ENCODE measurements around the gene ARHGAP27.
A peak's percentile ranks its signal among the peaks of the same experiment; 100 is the strongest.
"Not testable (repeated sequence)": the region's sequence is repeated elsewhere in the genome, so short reads cannot be mapped to it uniquely, and the experiment has no call there.

Gene ARHGAP27

GRCh38 chr17:45446872-45447625 lies 14.4 kb upstream of the ARHGAP27 start:
- DNase-seq (ENCODE audit: low spot score): not testable (repeated sequence)

GRCh38 chr17:45445901-45446743 lies 13.5 kb upstream of the ARHGAP27 start:
- not testable (repeated sequence) for DNase-seq (ENCODE audit: low spot score)

DNA sequence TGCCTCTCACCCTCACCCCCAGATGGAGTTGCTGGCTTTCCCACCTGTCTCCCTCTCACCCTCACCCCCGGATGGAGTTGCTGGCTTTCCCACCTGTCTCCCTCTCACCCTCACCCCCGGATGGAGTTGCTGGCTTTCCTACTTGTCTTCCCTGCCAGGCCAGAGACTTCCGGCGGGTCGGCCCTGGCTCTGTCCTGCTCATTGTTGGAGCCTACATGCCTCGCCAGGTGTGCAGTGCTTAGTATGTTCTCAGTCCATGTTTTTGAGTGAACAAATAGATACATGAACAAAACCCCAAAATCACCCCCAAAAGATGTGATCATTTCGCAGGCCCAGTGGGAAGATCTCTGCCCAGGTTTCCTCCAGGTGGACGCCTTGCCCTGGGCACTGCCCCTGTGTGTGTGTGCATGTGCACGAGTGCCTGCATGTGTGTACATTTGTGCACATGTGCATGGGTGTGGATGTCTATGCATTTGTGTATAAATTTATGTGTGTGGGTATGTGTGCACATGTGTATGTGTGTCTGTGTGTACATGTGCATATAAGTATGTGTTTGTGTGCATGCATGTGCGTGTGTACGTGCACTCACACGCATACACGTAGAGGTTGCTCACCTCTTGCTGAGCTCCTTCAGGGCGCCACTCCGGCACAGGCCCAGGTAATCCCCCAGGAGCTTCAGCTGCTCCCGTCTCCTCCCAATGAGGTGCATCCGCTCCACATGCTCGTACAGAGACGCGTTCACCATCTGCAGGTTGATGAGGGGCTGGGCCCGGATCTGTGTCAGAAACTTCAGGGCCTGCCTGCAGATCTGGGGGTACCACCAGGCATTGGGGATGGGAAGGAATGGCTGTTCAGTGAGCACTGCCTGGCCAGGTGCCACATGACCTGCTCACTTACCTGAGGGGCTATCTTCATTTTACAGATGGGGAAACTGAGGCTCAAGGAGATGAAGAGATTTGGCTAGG lies 12.5 kb upstream of the ARHGAP27 start:
- DNase-seq (ENCODE audit: low spot score): not testable (repeated sequence)

GRCh38 chr17:45444301-45444700 lies 11.6 kb upstream of the ARHGAP27 start:
- DNase-seq (ENCODE audit: low spot score): not testable (repeated sequence)

DNA sequence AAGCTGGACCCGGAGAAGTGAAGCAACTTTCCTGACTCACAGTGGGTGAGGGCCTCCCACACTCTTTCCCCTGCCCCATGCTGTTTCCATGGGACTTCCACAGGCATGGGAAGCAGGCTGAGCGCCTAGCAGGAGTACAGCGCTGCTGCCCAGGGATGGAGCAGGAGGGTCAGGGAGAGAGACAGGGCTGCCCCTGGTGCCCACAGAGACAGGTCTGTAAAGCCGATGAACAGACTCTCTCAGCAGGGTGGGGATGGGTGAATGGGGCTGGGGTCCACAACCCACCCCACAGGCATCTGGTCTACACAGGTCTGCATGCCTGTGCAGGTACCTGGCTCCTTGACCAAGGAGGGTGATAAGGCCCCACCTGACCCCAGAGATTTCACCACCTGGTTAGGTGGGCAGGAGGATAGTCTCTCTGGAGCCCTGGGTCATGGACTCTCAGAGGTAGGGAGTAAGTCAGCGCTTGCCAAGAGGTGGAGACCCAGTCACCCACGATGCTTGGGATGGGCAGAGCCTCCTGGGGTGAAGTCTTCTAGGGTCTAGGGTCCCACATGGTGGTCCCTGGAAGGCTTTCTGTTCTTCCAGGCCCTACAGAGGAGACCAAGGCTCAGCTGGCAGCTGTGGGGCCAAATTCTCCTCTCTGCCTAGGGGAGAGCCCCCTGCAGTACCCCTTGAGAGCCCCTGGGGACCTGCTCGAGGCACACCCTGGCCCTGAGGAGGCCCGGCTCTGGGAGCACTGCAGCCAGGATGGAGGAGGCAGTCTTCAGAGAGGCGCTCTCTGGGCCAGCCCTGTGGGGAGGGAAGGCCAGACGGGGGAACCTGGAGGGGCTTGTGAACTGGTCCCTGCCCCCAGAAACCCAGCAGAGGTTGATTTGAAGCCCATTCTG lies 10.9 kb upstream of the ARHGAP27 start:
- not testable (repeated sequence) for DNase-seq (ENCODE audit: low spot score)

DNA sequence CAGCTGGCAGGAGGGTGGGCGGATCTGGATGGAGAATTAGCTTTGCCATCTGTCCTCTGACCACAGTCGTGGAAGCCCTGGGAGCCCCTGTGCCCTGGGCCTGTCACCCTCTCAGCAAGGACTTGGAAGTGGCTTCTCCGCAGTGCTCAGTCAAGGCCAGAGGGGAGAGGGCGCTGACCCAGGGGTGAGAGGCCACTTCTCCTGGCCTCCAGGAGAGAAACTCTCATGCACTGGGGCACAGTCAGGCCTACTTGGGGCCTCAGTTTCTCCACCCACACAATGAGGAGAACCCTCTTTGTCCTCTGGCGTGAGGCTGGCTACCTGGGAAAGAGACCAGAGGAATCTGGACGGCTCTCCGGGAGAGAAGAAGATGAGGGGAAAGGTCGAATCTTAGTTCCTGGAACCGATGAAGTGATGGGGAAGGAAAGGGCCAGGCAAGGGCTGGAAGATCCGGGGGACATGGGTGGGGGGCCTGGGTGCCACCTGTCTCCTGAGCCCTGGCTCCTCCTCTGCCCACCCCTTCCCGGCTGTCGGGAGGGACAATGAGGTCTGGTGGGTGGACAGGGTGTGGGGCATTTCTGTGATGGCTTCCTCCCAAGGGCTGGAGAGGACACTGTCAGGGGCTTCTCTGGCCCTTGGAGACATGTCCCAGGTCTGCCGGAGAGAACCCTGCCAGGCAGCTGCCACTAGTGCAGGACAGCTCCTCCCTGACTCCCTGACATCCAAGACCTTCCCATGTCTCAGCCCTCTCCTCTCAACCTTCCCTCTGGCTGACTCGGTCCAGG lies 9.0 kb upstream of the ARHGAP27 start:
- peak; percentile 42 for DNase-seq (ENCODE audit: low spot score)

DNA sequence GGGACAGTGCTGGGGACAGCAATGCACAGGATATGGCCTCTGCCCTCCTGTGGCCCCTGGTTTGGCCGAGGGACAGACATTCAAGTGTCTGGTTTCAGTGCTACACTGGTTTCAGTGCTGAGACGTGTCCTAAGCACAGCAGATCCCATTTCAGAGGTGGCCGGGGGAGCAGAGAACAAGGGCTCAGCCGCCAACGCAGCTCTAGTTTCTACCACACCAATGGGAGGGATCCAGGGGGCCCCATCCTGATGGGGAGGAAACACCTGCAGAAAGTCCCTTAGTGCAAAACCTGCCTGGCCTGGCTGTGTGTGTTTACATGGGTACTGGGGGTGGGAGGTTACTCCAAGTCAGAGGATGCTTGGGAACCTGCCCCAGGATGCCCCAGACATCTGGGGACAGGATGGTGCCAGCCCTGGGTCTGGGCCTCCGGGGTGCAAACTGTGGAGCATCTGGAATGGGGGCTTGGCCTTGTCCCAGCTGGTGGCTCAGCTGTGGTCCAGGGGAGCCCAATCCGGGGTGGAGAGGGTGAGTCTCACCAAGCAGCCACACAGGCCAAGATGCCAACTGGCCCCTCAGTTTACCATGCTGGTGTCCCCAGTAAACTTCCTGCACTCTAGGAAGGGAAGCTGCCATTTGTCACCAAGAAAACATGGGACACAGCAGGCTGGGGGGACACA lies 8.3 kb upstream of the ARHGAP27 start:
- peak; percentile 44 for DNase-seq (ENCODE audit: low spot score)

DNA sequence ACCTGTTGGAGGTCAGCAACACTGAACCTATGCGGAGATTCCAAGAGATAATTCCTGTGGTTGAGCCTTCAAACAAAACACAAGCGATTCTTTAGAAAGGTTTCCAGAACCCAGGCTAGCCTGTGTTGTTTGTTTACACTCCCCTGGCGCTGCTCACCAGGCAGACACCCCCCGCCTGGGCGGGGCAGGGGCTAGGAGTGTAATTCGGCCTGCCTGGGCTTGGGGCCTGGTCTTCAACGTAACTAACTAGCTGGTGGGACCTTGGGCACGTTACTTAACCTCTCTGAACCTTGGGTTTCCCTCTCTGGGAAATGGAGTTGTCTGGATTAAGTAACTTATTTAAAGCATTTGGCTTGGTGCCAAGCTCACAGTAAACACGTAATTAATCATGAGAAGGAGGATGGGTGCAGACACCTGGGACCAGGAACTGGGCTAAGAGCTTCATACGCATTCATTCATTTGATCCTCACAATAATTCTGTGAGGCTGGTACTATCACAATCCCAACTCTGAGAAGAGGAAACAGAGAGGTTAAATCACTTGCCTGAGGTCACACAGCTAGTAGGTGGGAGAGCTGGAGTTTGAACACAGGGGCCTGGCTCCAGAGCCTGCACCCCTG lies 7.6 kb upstream of the ARHGAP27 start:
- peak; percentile 50 for DNase-seq (ENCODE audit: low spot score)

GRCh38 chr17:45438931-45439610 lies 6.4 kb upstream of the ARHGAP27 start:
- DNase-seq (ENCODE audit: low spot score): peak; percentile 34

DNA sequence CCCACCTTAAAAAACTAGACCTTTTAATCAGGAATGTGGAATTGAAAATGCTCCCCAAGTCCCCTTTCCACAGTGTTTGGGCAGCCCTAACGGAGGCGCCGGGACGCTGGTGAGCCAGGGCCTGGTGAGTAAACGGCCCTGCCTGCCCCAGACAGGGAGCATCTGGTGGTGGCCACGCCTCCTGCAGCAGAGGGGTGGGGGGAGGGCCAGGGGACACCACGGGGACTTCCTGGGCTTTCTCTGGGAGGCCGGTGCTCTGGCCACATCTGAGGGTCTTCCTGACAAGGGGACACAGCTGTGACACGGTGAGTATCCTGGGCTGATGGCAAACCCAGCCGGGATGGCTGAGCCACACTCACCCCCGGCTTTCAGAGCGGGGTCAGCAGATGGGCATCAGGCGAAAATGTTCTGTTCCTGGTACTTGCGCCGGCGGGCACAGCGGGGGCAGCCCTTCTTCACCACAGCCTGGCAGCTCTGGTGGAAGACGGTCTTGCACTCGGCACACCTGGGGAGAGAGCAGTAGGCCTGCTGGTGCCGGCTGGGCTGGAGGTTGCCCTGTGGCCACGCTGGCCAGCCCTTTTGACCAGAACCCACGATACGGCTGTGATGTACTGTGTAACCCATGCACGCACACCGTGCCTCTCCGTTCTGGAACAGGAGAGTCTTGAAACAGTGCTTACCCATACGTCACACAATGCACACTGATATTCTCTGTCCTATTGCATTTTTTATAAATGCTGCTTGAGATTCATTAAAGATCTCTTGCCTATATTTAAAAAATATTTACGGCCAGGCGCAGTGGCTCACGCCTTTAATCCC lies 5.0 kb upstream of the ARHGAP27 start:
- peak; percentile 36 for DNase-seq (ENCODE audit: low spot score)

- DNase-seq (ENCODE audit: low spot score): no peak
Observed at GRCh38 chr17:45436625-45437464, 4.2 kb upstream of the ARHGAP27 start.

GRCh38 chr17:45436161-45436560 lies 3.5 kb upstream of the ARHGAP27 start:
- peak; percentile 31 for DNase-seq (ENCODE audit: low spot score)

- peak; percentile 32 for DNase-seq (ENCODE audit: low spot score)
Observed at GRCh38 chr17:45435481-45435880, 2.8 kb upstream of the ARHGAP27 start.

GRCh38 chr17:45433159-45433535 lies 477 bp upstream of the ARHGAP27 start:
- DNase-seq (ENCODE audit: low spot score): no peak

- peak; percentile 86 for DNase-seq (ENCODE audit: low spot score)
Observed at GRCh38 chr17:45431531-45432404, 902 bp downstream of the ARHGAP27 start.

Data from D341Med (cell line).